ENCODE data around the gene CHEK1. TPM values are rescaled to one million over a fixed set of nuclear protein-coding genes. Genes with fewer than 3 reads are reported as not detected.

Gene CHEK1
- total and polyA plus RNA-seq, 2 of the 4 experiments (the other 2 are of a cell fraction) = 16.0 to 22.6 TPM

- peak overlapping the region; percentile 97 for H2BK5ac ChIP-seq (ENCODE audit: low read depth, low read length, poor library complexity, severe bottlenecking)
- H3K9me1 ChIP-seq (ENCODE audit: insufficient read depth, low read length) = 0 out of 2 replicates have a peak, but pooled peaks cover 2% of the 10 kb centered on the region
- peak overlapping the region; percentile 95 for H3K27ac ChIP-seq (ENCODE audit: insufficient read depth, low read length)
- H3K56ac ChIP-seq (ENCODE audit: extremely low read depth, insufficient read depth, low read length) = peak overlapping the region; percentile 89
- no TSS peak for BruUV-seq (replicated peaks)
- peaks cover 11 to 46% of the 10 kb centered on the region in 2 experiments; a peak in 3 of 4 replicates for H3K79me1 ChIP-seq (ENCODE audit: low read depth in 1 of 2, low read length in 2 of 2)
- H4K91ac ChIP-seq (ENCODE audit: insufficient read depth, low read depth, low read length) = peak overlapping the region; percentile 96
- H3K4ac ChIP-seq (ENCODE audit: low read depth, low read length) = peak overlapping the region; percentile 98
- dilution Hi-C loops (cut with HindIII; ENCODE audit: low sequenced_read_pairs, unreplicated experiment) = no loop called here
- peak; percentile 21 for ATAC-seq (ENCODE audit: low read depth)
- peak overlapping the region; percentile 94 for H2BK120ac ChIP-seq (ENCODE audit: low read depth, low read length)
- peak overlapping the region; percentile 78 for H3K18ac ChIP-seq (ENCODE audit: low read depth, low read length)
- H3K23ac ChIP-seq (ENCODE audit: low read depth, low read length) = peak overlapping the region; percentile 95
- peaks cover 8% of the 10 kb centered on the region for H3K4me1 ChIP-seq (ENCODE audit: control insufficient read depth, insufficient read depth, low read length)
- peak overlapping the region; percentile 91 to 99 for H4K8ac ChIP-seq (ENCODE audit: low read depth in 2 of 2, low read length in 2 of 2)
- H3K36me3 ChIP-seq (ENCODE audit: control insufficient read depth, insufficient read depth, low read length) = peaks cover 3% of the 10 kb centered on the region
- peak overlapping the region; percentile 76 for H2AK5ac ChIP-seq (ENCODE audit: low read depth, low read length)
- peak overlapping the region; percentile 98 for H2AFZ ChIP-seq (replicated peaks; ENCODE audit: low read length, poor library complexity)
- 0% methylated on average over 9 of the region's 20 CpGs; no CpG with 5 or more reads in 1 of the 2 experiments for WGBS, 2 experiments (ENCODE audit: extremely low coverage in 2 of 2, insufficient read length in 1 of 2)
- intact Hi-C loops (cut with micrococcal nuclease) = no loop called here
- in situ Hi-C loops (cut with MboI; ENCODE audit: low sequenced_read_pairs) = loop anchor here (10.0 kb wide), 1 partner anchor 250 kb away; no protein-coding TSS in a partner anchor
- H2BK15ac ChIP-seq (ENCODE audit: low read depth, low read length) = 0 out of 3 replicates have a peak overlapping the region, but pooled peaks have one; percentile 26
- peak overlapping the region; percentile 91 for H3K4me2 ChIP-seq (ENCODE audit: low read depth, low read length)
- no peaks in the 10 kb centered on the region for H4K20me1 ChIP-seq (ENCODE audit: insufficient read depth, low read length)
- TF ChIP-seq POLR2A (IDR thresholded peaks at IDR 0.05; ENCODE audit: low read depth, low read length) = no peak
- ChIA-PET CTCF (no interaction called here), POLR2A (ENCODE audit: unreplicated experiment) (interaction anchor here (0.5 to 1.2 kb wide), 2 partner anchors 14 to 278 kb away, joined by 4 read pairs; partner anchors contain the start of gene PUS3)
- peak overlapping the region; percentile 57; the same call in 1 of the 2 replicates for H2BK20ac ChIP-seq (ENCODE audit: low read depth, low read length)
- DNase-seq = no peak
- peak overlapping the region; percentile 72 for H3K4me3 ChIP-seq (ENCODE audit: insufficient read depth, low read depth, low read length)
- peak overlapping the region; percentile 99 for H2AK9ac ChIP-seq (replicated peaks; ENCODE audit: low read depth, low read length, poor library complexity)
- peak overlapping the region; percentile 90 for H4K5ac ChIP-seq (ENCODE audit: low read depth, low read length)
- H3K9ac ChIP-seq (ENCODE audit: low read depth, low read length) = peak overlapping the region; percentile 92
- no peaks in the 10 kb centered on the region for H3K9me3 ChIP-seq (ENCODE audit: control insufficient read depth, insufficient read depth, low read length)
- no peaks in the 10 kb centered on the region for H3K27me3 ChIP-seq (ENCODE audit: control insufficient read depth, insufficient read depth, low read length)
- H3K14ac ChIP-seq (replicated peaks; ENCODE audit: low read depth, low read length) = peak overlapping the region; percentile 99
Observed at GRCh38 chr11:125625225-125625629, 264 bp downstream of the CHEK1 start.

Measured in IMR-90 (cell line).